Loucy (cell line): Measurements from ENCODE around the gene LYPD5.
"Not testable (repeated sequence)": the region's sequence is repeated elsewhere in the genome, so short reads cannot be mapped to it uniquely, and the experiment has no call there.

Source experiments
- H2AFZ ChIP-seq: fragments of 200-600 bp; sonication (generic); 2 replicates; pipeline ENCODE4 v1.6.0; 2016; ENCODE audit warnings: antibody characterized with exemption, mild to moderate bottlenecking, low read length, moderate library complexity
- H3F3A ChIP-seq: fragments of 200-600 bp; 2 replicates; pipeline ENCODE4 v1.6.0; 2016; ENCODE audit warnings: antibody characterized with exemption, low read depth, mild to moderate bottlenecking
- H3K27me3 ChIP-seq: fragments of 200-600 bp; sonication (generic); 2 replicates; pipeline ENCODE4 v1.6.1; 2014; ENCODE audit warnings: low read length, mild to moderate bottlenecking; ENCODE audit not compliant: insufficient read depth, poor library complexity, severe bottlenecking
- H3K36me3 ChIP-seq: fragments of 200-600 bp; sonication (generic); 2 replicates; pipeline ENCODE4 v1.6.1; 2016; ENCODE audit warnings: low read length; ENCODE audit not compliant: insufficient read depth
- H3K4me1 ChIP-seq: fragments of 200-600 bp; sonication (generic); 2 replicates; pipeline ENCODE4 v1.5.1; 2014; ENCODE audit warnings: low read length, mild to moderate bottlenecking; ENCODE audit not compliant: insufficient read depth, poor library complexity, severe bottlenecking
- H3K4me2 ChIP-seq: fragments of 200-600 bp; sonication (generic); 2 replicates; pipeline ENCODE4 v1.6.0; 2014; ENCODE audit warnings: antibody characterized with exemption, low read length, low read depth, mild to moderate bottlenecking; ENCODE audit not compliant: poor library complexity, severe bottlenecking
- H3K4me3 ChIP-seq: fragments of 200-600 bp; sonication (generic); 2 replicates; pipeline ENCODE4 v1.5.1; 2014; ENCODE audit warnings: low read length, mild to moderate bottlenecking, mixed read lengths; ENCODE audit not compliant: poor library complexity, severe bottlenecking
- H3K79me2 ChIP-seq: fragments of 200-600 bp; sonication (generic); 2 replicates; pipeline ENCODE4 v1.6.1; 2014; ENCODE audit warnings: low read length; ENCODE audit not compliant: insufficient read depth
- H3K9ac ChIP-seq: fragments of 200-600 bp; sonication (generic); 2 replicates; pipeline ENCODE4 v1.6.0; 2014; ENCODE audit warnings: mild to moderate bottlenecking, low read depth, low read length, moderate library complexity; ENCODE audit not compliant: poor library complexity, severe bottlenecking
- H3K9me2 ChIP-seq: fragments of 200-600 bp; sonication (generic); replicated peaks from 2 replicates; pipeline ENCODE4 v1.6.1; 2016; ENCODE audit warnings: low read depth, low read length, mixed read lengths
- H3K9me3 ChIP-seq: fragments of 200-600 bp; sonication (generic); 2 replicates; pipeline ENCODE4 v1.6.1; 2014; ENCODE audit warnings: mild to moderate bottlenecking, antibody characterized with exemption, low read length, low read depth; ENCODE audit not compliant: insufficient read depth
- H4K20me1 ChIP-seq: fragments of 200-600 bp; sonication (generic); 2 replicates; pipeline ENCODE4 v1.6.0; 2014; ENCODE audit warnings: antibody characterized with exemption, low read length, mild to moderate bottlenecking; ENCODE audit not compliant: insufficient read depth, poor library complexity, severe bottlenecking
- CTCF ChIP-seq: fragments of 200-600 bp; sonication (generic); conservative IDR thresholded peaks from 2 replicates; pipeline ENCODE4 v1.5.1; 2014; ENCODE audit warnings: mild to moderate bottlenecking, antibody characterized with exemption, low read length
- EZH2phosphoT487 ChIP-seq: fragments of 200-600 bp; IDR thresholded peaks from 2 replicates; pipeline ENCODE4 v1.6.1; 2018; ENCODE audit warnings: antibody characterized with exemption, mild to moderate bottlenecking, moderate library complexity, borderline replicate concordance

LYPD5 gene

GRCh38 chr19:43826787-43827754 lies 24.8 kb upstream of the LYPD5 start, which contains the start of gene ZNF283:
TSS of gene ZNF283 (plus strand) at chr19:43827321. CDS start at chr19:43833505, 6,184 bp downstream.
- Histone ChIP-seq H3K36me3 (no peaks in the 10 kb centered on the region), H2AFZ (peak within 1 kb of the TSS; percentile 93), H3K4me3 (peak within 1 kb of the TSS; percentile 88), H3K27me3 (no peaks in the 10 kb centered on the region), H3K9me3 (no peaks in the 10 kb centered on the region), H3K4me1 (no peaks in the 10 kb centered on the region), H3K9me2 (no peaks in the 10 kb centered on the region), H3K79me2 (0 out of 2 replicates have a peak, but pooled peaks cover 6% of the 10 kb centered on the region), H3F3A (no peaks in the 10 kb centered on the region), H3K9ac (peak within 1 kb of the TSS; percentile 75), H3K4me2 (peak within 1 kb of the TSS; percentile 75), H4K20me1 (no peaks in the 10 kb centered on the region)
- no peak for TF ChIP-seq CTCF
- TF ChIP-seq EZH2phosphoT487 = no peak

GRCh38 chr19:43824572-43824971 lies 22.3 kb upstream of the LYPD5 start:
- H3K4me2 ChIP-seq, H4K20me1 ChIP-seq, H3K9me2 ChIP-seq, H3K27me3 ChIP-seq, H3K4me1 ChIP-seq, H3F3A ChIP-seq, H2AFZ ChIP-seq, H3K9ac ChIP-seq, H3K36me3 ChIP-seq, H3K79me2 ChIP-seq, H3K4me3 ChIP-seq, H3K9me3 ChIP-seq: not testable (repeated sequence)

GRCh38 chr19:43823856-43824255 lies 21.6 kb upstream of the LYPD5 start:
- not testable (repeated sequence) for H3K9me3 ChIP-seq, H3K9ac ChIP-seq, H3K4me1 ChIP-seq, H3K9me2 ChIP-seq, H2AFZ ChIP-seq, H3K4me2 ChIP-seq, H3K4me3 ChIP-seq, H3F3A ChIP-seq, H3K36me3 ChIP-seq, H4K20me1 ChIP-seq, H3K27me3 ChIP-seq, H3K79me2 ChIP-seq

- H3F3A ChIP-seq = no peaks in the 10 kb centered on the region
- H3K4me2 ChIP-seq = no peak overlapping the region
- no peaks in the 10 kb centered on the region for H4K20me1 ChIP-seq
- no peak for TF ChIP-seq CTCF
- no peak for TF ChIP-seq EZH2phosphoT487
- H3K79me2 ChIP-seq = no peaks in the 10 kb centered on the region
- no peaks in the 10 kb centered on the region for H3K9me3 ChIP-seq
- peaks cover 5% of the 10 kb centered on the region for H3K27me3 ChIP-seq
- H3K9me2 ChIP-seq = no peaks in the 10 kb centered on the region
- H3K4me3 ChIP-seq = no peak overlapping the region
- H3K36me3 ChIP-seq = no peaks in the 10 kb centered on the region
- H2AFZ ChIP-seq = no peak overlapping the region
- H3K9ac ChIP-seq = no peak overlapping the region
- no peaks in the 10 kb centered on the region for H3K4me1 ChIP-seq
These were observed 18.6 kb upstream of the LYPD5 start for GRCh38 chr19:43820884-43821215.
